Parathyroid adenoma (tissue), 2 donors: ENCODE data around the gene CINP.

ENCODE experiments used
- H2AFZ ChIP-seq: fragments of 300-600 bp; sonication (generic); one replicate; pipeline ENCODE4 v1.7.0; 2017; ENCODE audit warnings: antibody characterized with exemption, mild to moderate bottlenecking
- H3K27ac ChIP-seq: fragments of 300-600 bp; sonication (generic); one replicate; pipeline ENCODE4 v1.7.0; 2017
- H3K27me3 ChIP-seq: fragments of 300-600 bp; sonication (generic); one replicate; pipeline ENCODE4 v1.7.0; 2017; ENCODE audit warnings: low read length; ENCODE audit not compliant: control insufficient read depth, insufficient read depth
- H3K36me3 ChIP-seq: fragments of 300-600 bp; sonication (generic); one replicate; pipeline ENCODE4 v1.7.0; 2017; ENCODE audit warnings: low read length; ENCODE audit not compliant: control insufficient read depth, insufficient read depth
- H3K4me1 ChIP-seq: fragments of 300-600 bp; sonication (generic); one replicate; pipeline ENCODE4 v1.7.0; 2017; ENCODE audit warnings: control low read depth
- H3K4me2 ChIP-seq: fragments of 300-600 bp; sonication (generic); one replicate; pipeline ENCODE4 v1.7.0; 2017; ENCODE audit warnings: low read length
- H3K4me3 ChIP-seq: fragments of 300-600 bp; sonication (generic); one replicate; pipeline ENCODE4 v1.7.0; 2017; ENCODE audit warnings: low read depth, low read length
- H3K79me2 ChIP-seq: fragments of 300-600 bp; sonication (generic); one replicate; pipeline ENCODE4 v1.7.0; 2017; ENCODE audit warnings: control low read depth
- H3K9ac ChIP-seq: fragments of 300-600 bp; sonication (generic); one replicate; pipeline ENCODE4 v1.7.0; 2017; ENCODE audit warnings: mild to moderate bottlenecking
- H3K9me3 ChIP-seq: fragments of 300-600 bp; sonication (generic); one replicate; pipeline ENCODE4 v1.7.0; 2017; ENCODE audit warnings: low read length; ENCODE audit not compliant: control insufficient read depth
- CTCF ChIP-seq: fragments of 300-600 bp; sonication (generic); IDR thresholded peaks from one replicate; pipeline ENCODE4 v1.7.0; 2017; ENCODE audit warnings: antibody characterized with exemption, mild to moderate bottlenecking
- donor health status: primary hyperparathyroidism.

The CINP gene

GRCh38 chr14:102320033-102320660 lies 42.5 kb downstream of the CINP start:
- no peaks in the 10 kb centered on the region for H3K27me3 ChIP-seq
- H3K9me3 ChIP-seq: no peaks in the 10 kb centered on the region
- H3K4me1 ChIP-seq: peaks cover 22% of the 10 kb centered on the region
- peak overlapping the region; percentile 98 for H3K4me2 ChIP-seq
- peak overlapping the region; percentile 75 for H3K4me3 ChIP-seq
- H3K27ac ChIP-seq: peak overlapping the region; percentile 86
- H3K36me3 ChIP-seq: no peaks in the 10 kb centered on the region
- peak; percentile 2 for TF ChIP-seq CTCF
- no peak overlapping the region for H3K9ac ChIP-seq
- H2AFZ ChIP-seq: peak overlapping the region; percentile 97
- peaks cover 2% of the 10 kb centered on the region for H3K79me2 ChIP-seq

GRCh38 chr14:102319351-102320032 lies 43.2 kb downstream of the CINP start, which contains the start of gene ZNF839:
Gene ZNF839 (plus strand): TSS chr14:102319746. CDS start chr14:102319766, 20 bp downstream.
- Histone ChIP-seq H3K27ac (peak within 1 kb of the TSS; percentile 86), H3K27me3 (no peaks in the 10 kb centered on the region), H3K4me2 (peak within 1 kb of the TSS; percentile 98), H2AFZ (peak within 1 kb of the TSS; percentile 97), H3K79me2 (no peaks in the 10 kb centered on the region), H3K9me3 (no peaks in the 10 kb centered on the region), H3K4me1 (peaks cover 22% of the 10 kb centered on the region), H3K36me3 (no peaks in the 10 kb centered on the region), H3K4me3 (peak within 1 kb of the TSS; percentile 75), H3K9ac (no peak within 1 kb of the TSS)
- peak; percentile 2 for TF ChIP-seq CTCF

GRCh38 chr14:102318781-102319276 lies 43.9 kb downstream of the CINP start:
- Histone ChIP-seq H3K4me2 (peak overlapping the region; percentile 80), H3K9ac (no peak overlapping the region), H3K4me1 (peaks cover 24% of the 10 kb centered on the region), H3K27ac (peak overlapping the region; percentile 86), H3K4me3 (peak overlapping the region; percentile 75), H3K36me3 (no peaks in the 10 kb centered on the region), H3K27me3 (no peaks in the 10 kb centered on the region), H3K9me3 (no peaks in the 10 kb centered on the region), H3K79me2 (no peaks in the 10 kb centered on the region), H2AFZ (peak overlapping the region; percentile 83)
- TF ChIP-seq CTCF: no peak

GRCh38 chr14:102317564-102318248 lies 45.0 kb downstream of the CINP start:
- no peak for TF ChIP-seq CTCF
- Histone ChIP-seq H3K79me2 (no peaks in the 10 kb centered on the region), H3K4me3 (peak overlapping the region; percentile 66), H3K27ac (peak overlapping the region; percentile 76), H3K4me1 (peaks cover 21% of the 10 kb centered on the region), H3K9me3 (no peaks in the 10 kb centered on the region), H3K27me3 (no peaks in the 10 kb centered on the region), H3K4me2 (peak overlapping the region; percentile 94), H2AFZ (peak overlapping the region; percentile 77), H3K36me3 (no peaks in the 10 kb centered on the region), H3K9ac (no peak overlapping the region)
